Fibroblast of lung (primary cell): Measurements from ENCODE around the gene RRN3.
"Not testable (repeated sequence)": the region's sequence is repeated elsewhere in the genome, so short reads cannot be mapped to it uniquely, and the experiment has no call there.

Experiments used
- CTCF ChIP-seq, 2 donors: IDR thresholded peaks in 1 of 2; conservative IDR thresholded peaks in 1 of 2; 1 replicate in 1 of 2; 2 replicates in 1 of 2; pipeline ENCODE4 v1.5.1; 2011 to 2012; ENCODE audit warnings: low read length in 2 of 2, control low read depth in 1 of 2, inconsistent platforms in 1 of 2, low read depth in 1 of 2, mild to moderate bottlenecking in 1 of 2
- EZH2 ChIP-seq: IDR thresholded peaks from 2 replicates; pipeline ENCODE4 v1.5.1; 2012; ENCODE audit warnings: low read length, control low read depth, mild to moderate bottlenecking; ENCODE audit errors: missing control alignments

- not testable (repeated sequence) for TF ChIP-seq CTCF (conservative IDR thresholded peaks at IDR 0.05 in 1 of 2, IDR thresholded peaks at IDR 0.05 in 1 of 2; ENCODE audit: low read depth in 1 of 2, low read length in 2 of 2); EZH2
Observed at GRCh38 chr16:15025234-15025951, 68.7 kb downstream of the RRN3 start.
